ENCODE measurements around the gene FRAS1. TPM values are rescaled to one million over a fixed set of nuclear protein-coding genes. Genes with fewer than 3 reads are reported as not detected.

FRAS1 gene
- total and polyA plus RNA-seq, 12 donors: 0.20 to 2.3 (median 0.84) TPM

DNA sequence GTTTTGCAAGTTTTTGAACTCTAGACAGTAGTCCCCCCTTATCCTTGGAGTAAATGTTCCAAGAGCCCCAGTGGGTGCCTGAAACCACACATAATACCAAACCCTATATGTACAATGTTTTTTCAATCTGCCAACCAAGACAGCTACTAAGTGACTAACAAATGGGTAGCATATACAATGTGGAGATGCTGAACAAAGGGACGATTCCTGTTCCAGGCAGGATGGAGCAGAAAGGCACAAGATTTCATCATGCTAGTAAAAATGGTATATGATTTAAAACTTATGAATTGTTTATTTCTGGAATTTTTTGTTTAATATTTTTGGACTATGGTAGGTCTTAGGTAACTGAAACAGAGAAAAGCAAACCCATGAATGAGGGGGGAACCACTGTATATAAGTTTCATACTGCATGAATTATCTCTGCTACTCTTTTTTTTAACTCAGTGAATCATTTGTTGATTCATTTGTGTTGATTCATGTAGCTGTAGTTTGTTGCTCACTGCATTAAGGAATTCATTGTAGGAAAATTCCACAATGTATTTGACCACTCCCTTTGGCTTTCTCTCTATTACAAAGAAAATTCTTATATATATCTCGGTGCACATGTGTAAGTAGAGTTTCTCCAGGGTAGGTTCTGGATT lies 472.6 kb downstream of the FRAS1 start:
- WGBS, 4 donors: 67 to 77% (median 71%) methylated on average over 2 of the region's 2 CpGs
- DNase-seq: no peak
- H3K4me1 ChIP-seq (replicated peaks in 1 of 2): no peaks in the 10 kb centered on the region
- no peak for TF ChIP-seq POLR2A (IDR thresholded peaks at IDR 0.05)
- TF ChIP-seq CTCF (IDR thresholded peaks at IDR 0.05): no peak
- H3K27me3 ChIP-seq: no peaks in the 10 kb centered on the region
- H3K36me3 ChIP-seq (replicated peaks in 1 of 2): no peaks in the 10 kb centered on the region
- no peak overlapping the region for H3K27ac ChIP-seq
- H3K4me3 ChIP-seq: no peak overlapping the region
- intact Hi-C loops (cut with DNase I): no loop called here
- H3K9me3 ChIP-seq (replicated peaks in 1 of 3): no peaks in the 10 kb centered on the region

- no peaks in the 10 kb centered on the region for H3K9me3 ChIP-seq (replicated peaks in 1 of 3)
- H3K27me3 ChIP-seq: no peaks in the 10 kb centered on the region
- H3K27ac ChIP-seq: no peak overlapping the region
- H3K4me1 ChIP-seq (replicated peaks in 1 of 2): no peaks in the 10 kb centered on the region
- intact Hi-C loops (cut with DNase I): no loop called here
- TF ChIP-seq POLR2A (IDR thresholded peaks at IDR 0.05) (no peak), CTCF (IDR thresholded peaks at IDR 0.05) (no peak)
- no peaks in the 10 kb centered on the region for H3K36me3 ChIP-seq (replicated peaks in 1 of 2)
- H3K4me3 ChIP-seq: no peak overlapping the region
- DNase-seq: no peak
- 64 to 80% (median 74%) methylated on average over 1 of the region's 1 CpG for WGBS, 4 donors
Measured at GRCh38 chr4:78532046-78532445, 474.9 kb downstream of the FRAS1 start.

- no peak for DNase-seq
- no peak for TF ChIP-seq CTCF (IDR thresholded peaks at IDR 0.05)
- no peak for TF ChIP-seq POLR2A (IDR thresholded peaks at IDR 0.05)
- WGBS, 4 donors: 77 to 87% (median 79%) methylated on average over 5 of the region's 5 CpGs
- no peaks in the 10 kb centered on the region for H3K4me1 ChIP-seq (replicated peaks in 1 of 2)
- no peaks in the 10 kb centered on the region for H3K9me3 ChIP-seq (replicated peaks in 1 of 3)
- H3K36me3 ChIP-seq (replicated peaks in 1 of 2): no peaks in the 10 kb centered on the region
- no peak overlapping the region for H3K27ac ChIP-seq
- no peaks in the 10 kb centered on the region for H3K27me3 ChIP-seq
- H3K4me3 ChIP-seq: no peak overlapping the region
- intact Hi-C loops (cut with DNase I): no loop called here
Measured at GRCh38 chr4:78533854-78534253, 476.7 kb downstream of the FRAS1 start.

GRCh38 chr4:78534286-78534955 lies 477.3 kb downstream of the FRAS1 start:
- intact Hi-C loops (cut with DNase I): no loop called here
- no peak overlapping the region for H3K4me3 ChIP-seq
- no peaks in the 10 kb centered on the region for H3K36me3 ChIP-seq (replicated peaks in 1 of 2)
- H3K27me3 ChIP-seq: no peaks in the 10 kb centered on the region
- no peak for DNase-seq
- no peaks in the 10 kb centered on the region for H3K9me3 ChIP-seq (replicated peaks in 1 of 3)
- H3K4me1 ChIP-seq (replicated peaks in 1 of 2): no peaks in the 10 kb centered on the region
- 79 to 96% (median 90%) methylated on average over 4 of the region's 4 CpGs for WGBS, 4 donors
- no peak overlapping the region for H3K27ac ChIP-seq
- TF ChIP-seq CTCF (IDR thresholded peaks at IDR 0.05): no peak
- TF ChIP-seq POLR2A (IDR thresholded peaks at IDR 0.05): no peak
